SU-DHL-6 (cell line): Measurements from ENCODE around the gene XYLT1.

ENCODE experiments used
- CTCF ChIP-seq: fragments of 200-600 bp; sonication (generic); IDR thresholded peaks from one replicate; pipeline ENCODE4 v1.5.1; 2017; ENCODE audit warnings: antibody characterized with exemption, mild to moderate bottlenecking, low read length, moderate library complexity; ENCODE audit not compliant: insufficient read depth, poor library complexity, severe bottlenecking
- EZH2phosphoT487 ChIP-seq: fragments of 200-600 bp; sonication (generic), shearing (Covaris generic); conservative IDR thresholded peaks from 2 replicates; pipeline ENCODE4 v1.6.1; 2018; ENCODE audit warnings: mild to moderate bottlenecking, antibody characterized with exemption, low read length, moderate library complexity, mixed read lengths

GRCh38 chr16:17511340-17511739, 40.6 kb upstream of the XYLT1 start:
- no peak for TF ChIP-seq CTCF
- TF ChIP-seq EZH2phosphoT487, result no peak
